HepG2 (cell line): ENCODE data around the gene SAAL1. TPM values are rescaled to one million over a fixed set of nuclear protein-coding genes. Genes with fewer than 3 reads are reported as not detected.

Experiments used
- ATAC-seq: fragments of 200-7000 bp; cut with Tn5 transposase; 3 replicates; pipeline ENCODE4 v1.9.1; 2020; ENCODE audit warnings: mild to moderate bottlenecking, moderate library complexity
- BruUV-seq: library from RNA; stranded (reverse); fragments of 400-500 nt; replicated peaks from 2 replicates; lab custom pipeline; 2021; lab: Mats Ljungman, UMichigan
- CTCF ChIA-PET: fragments of 300-600 bp; formaldehyde crosslinking; extraction: SDS; loops from one replicate; lab custom pipeline; 2021; ENCODE audit warnings: low total read pairs, inconsistent platforms, low intra/inter-chr PET ratio; lab: Yijun Ruan, JAX
- POLR2A ChIA-PET: fragments of 350-600 bp; sonication (Branson Sonifier 250); formaldehyde crosslinking; loops from one replicate; lab custom pipeline; 2020; ENCODE audit warnings: antibody characterized with exemption, inconsistent platforms; lab: Yijun Ruan, JAX
- DNase-seq: peaks from one replicate; pipeline ENCODE4 v3.0.0-alpha.2; 2015; ENCODE audit warnings: low spot score
- FAIRE-seq: peaks from 3 replicates; lab custom pipeline; 2011; peaks lifted over from hg19 to GRCh38; lab: Jason Lieb, UNC
- H2AFZ ChIP-seq: one replicate; pipeline ENCODE4 v1.6.1; 2011; ENCODE audit warnings: low read length, inconsistent platforms
- H3K27ac ChIP-seq: fragments of 300-600 bp; 3 replicates; pipeline ENCODE4 v1.8.0; 2011; ENCODE audit warnings: mixed run types, mild to moderate bottlenecking, mixed read lengths, low read length, inconsistent platforms; ENCODE audit not compliant: insufficient read depth; ENCODE audit errors: extremely low read length
- H3K27me3 ChIP-seq, 2 experiments: fragments of 200-600 bp in 1 of 2; 2 replicates in 1 of 2; 3 replicates in 1 of 2; pipeline versions ENCODE4 v1.6.0 to v1.8.0; 2011; ENCODE audit warnings: low read length in 2 of 2, mild to moderate bottlenecking in 2 of 2, moderate library complexity in 2 of 2, inconsistent platforms in 1 of 2; ENCODE audit not compliant: insufficient read depth in 2 of 2, control insufficient read depth in 1 of 2
- H3K36me3 ChIP-seq, 2 experiments: fragments of 200-600 bp in 1 of 2; replicated peaks in 1 of 2; 2 replicates in 1 of 2; 3 replicates in 1 of 2; pipeline versions ENCODE4 v1.5.1 to v1.8.0; 2011; ENCODE audit warnings: low read length in 2 of 2, inconsistent platforms in 1 of 2; ENCODE audit not compliant: insufficient read depth in 2 of 2, control insufficient read depth in 1 of 2
- H3K4me1 ChIP-seq: 2 replicates; pipeline ENCODE4 v1.5.1; 2012; ENCODE audit warnings: low read length, inconsistent platforms; ENCODE audit not compliant: insufficient read depth
- H3K4me2 ChIP-seq: 2 replicates; pipeline ENCODE4 v1.6.0; 2011; ENCODE audit warnings: low read depth, low read length, inconsistent platforms
- H3K4me3 ChIP-seq, 3 experiments: fragments of 200-600 bp in 1 of 3; sonication (generic), shearing (Covaris generic) in 1 of 3; replicated peaks in 1 of 3; 2 replicates each; pipeline ENCODE4 v1.5.1; 2011 to 2016; ENCODE audit warnings: low read length in 3 of 3, inconsistent platforms in 2 of 3, low read depth in 2 of 3, mild to moderate bottlenecking in 2 of 3, control low read depth in 1 of 3, mixed read lengths in 1 of 3; ENCODE audit not compliant: insufficient read depth in 1 of 3
- H3K79me2 ChIP-seq: one replicate; pipeline ENCODE4 v1.6.1; 2011; ENCODE audit warnings: low read length, inconsistent platforms; ENCODE audit not compliant: insufficient read depth
- H3K9ac ChIP-seq: 2 replicates; pipeline ENCODE4 v1.6.0; 2011; ENCODE audit warnings: mild to moderate bottlenecking, low read depth, low read length, inconsistent platforms; ENCODE audit not compliant: insufficient read depth
- H3K9me3 ChIP-seq: 2 replicates; pipeline ENCODE4 v1.5.1; 2012; ENCODE audit warnings: mild to moderate bottlenecking, low read length
- H4K20me1 ChIP-seq: 2 replicates; pipeline ENCODE4 v1.6.0; 2011; ENCODE audit warnings: inconsistent platforms, mild to moderate bottlenecking, low read length, moderate library complexity; ENCODE audit not compliant: insufficient read depth
- ADNP ChIP-seq: sonication (generic); formaldehyde crosslinking; IDR thresholded peaks from 2 replicates; pipeline ENCODE4 v1.4.0; 2020; ENCODE audit warnings: missing genetic modification reagents
- GATAD2A ChIP-seq: IDR thresholded peaks from 2 replicates; pipeline ENCODE4 v1.6.1; 2016
- HNRNPL ChIP-seq: fragments of 200-400 bp; formaldehyde crosslinking; IDR thresholded peaks from 2 replicates; pipeline ENCODE4 v1.6.1; 2017; ENCODE audit warnings: mild to moderate bottlenecking, low read depth, low read length
- JUNB ChIP-seq: sonication (generic); formaldehyde crosslinking; IDR thresholded peaks from 2 replicates; pipeline ENCODE4 v1.8.0; 2022; ENCODE audit warnings: missing genetic modification reagents, mild to moderate bottlenecking, borderline replicate concordance
- KLF11 ChIP-seq: IDR thresholded peaks from 2 replicates; pipeline ENCODE4 v1.6.1; 2016; ENCODE audit warnings: missing compliant biosample characterization
- MED13 ChIP-seq: sonication (generic); formaldehyde crosslinking; IDR thresholded peaks from 2 replicates; pipeline ENCODE4 v1.5.0; 2020; ENCODE audit warnings: missing genetic modification reagents
- MXI1 ChIP-seq: IDR thresholded peaks from 3 replicates; pipeline ENCODE4 v1.6.1; 2012; ENCODE audit warnings: low read depth, low read length, inconsistent platforms, borderline replicate concordance
- NFKB2 ChIP-seq: sonication (generic); formaldehyde crosslinking; IDR thresholded peaks from 2 replicates; pipeline ENCODE4 v1.4.0; 2020; ENCODE audit warnings: missing genetic modification reagents, borderline replicate concordance
- PCBP2 ChIP-seq: fragments of 200-400 bp; formaldehyde crosslinking; optimal IDR thresholded peaks from 2 replicates; pipeline ENCODE3; 2018; ENCODE audit warnings: low read length, low read depth; ENCODE audit not compliant: poor library complexity, severe bottlenecking
- SIN3A ChIP-seq: IDR thresholded peaks from 2 replicates; pipeline ENCODE4 v1.6.1; 2011; ENCODE audit warnings: low read depth, mild to moderate bottlenecking, control low read depth, low read length, borderline replicate concordance
- ZBTB7A ChIP-seq: sonication (generic); formaldehyde crosslinking; IDR thresholded peaks from 2 replicates; pipeline ENCODE4 v1.8.0; 2022; ENCODE audit warnings: mild to moderate bottlenecking, missing genetic modification reagents
- ZNF292 ChIP-seq: sonication (generic); formaldehyde crosslinking; IDR thresholded peaks from 2 replicates; pipeline ENCODE4 v1.8.1; 2022; ENCODE audit warnings: mild to moderate bottlenecking, low read depth, missing genetic modification reagents, borderline replicate concordance
- ZNF546 ChIP-seq: sonication (generic); formaldehyde crosslinking; conservative IDR thresholded peaks from 2 replicates; pipeline ENCODE4 v1.8.1; 2023; ENCODE audit warnings: mild to moderate bottlenecking, missing genetic modification reagents
- ZNF549 ChIP-seq: sonication (generic); formaldehyde crosslinking; IDR thresholded peaks from 2 replicates; pipeline ENCODE4 v1.5.0; 2020; ENCODE audit warnings: missing genetic modification reagents
- ZNF749 ChIP-seq: sonication (generic); formaldehyde crosslinking; IDR thresholded peaks from 2 replicates; pipeline ENCODE4 v1.8.0; 2022; ENCODE audit warnings: mild to moderate bottlenecking, missing genetic modification reagents, moderate library complexity, borderline replicate concordance
- WGBS: methylation state at CpG from one replicate; pipeline ENCODE4 v1.1.6; 2017; ENCODE audit warnings: low lambda C conversion rate; 5-methylcytosine and 5-hydroxymethylcytosine counted together
- in situ Hi-C: cut with HindIII; loops from 2 replicates; pipeline ENCODE4 v1.10.0; 2017; ENCODE audit warnings: low pct_unique_long_range_greater_than_20kb; ENCODE audit not compliant: extremely low pct_ligation_motif_present
- intact Hi-C: fragments of 100-400 bp; cut with micrococcal nuclease; formaldehyde crosslinking; loops from one replicate; pipeline ENCODE4 v1.10.0; 2022; ENCODE audit not compliant: unreplicated experiment
- polyA plus RNA-seq, 8 experiments: library from polyadenylated mRNA; depleted of rRNA in 3 of 8; stranded (reverse) in 7 of 8; unstranded in 1 of 8; fragments of >200 nt; fragmentation: Illumina TruSeq in 4 of 8; extraction: Trizol in 4 of 8; gene quantifications; 2 replicates each; pipeline versions ENCODE4 v1.2.1 to v1.2.3, GENCODE V29; 2011 to 2016; ENCODE audit warnings: low read depth in 4 of 8, missing spikeins in 1 of 8, mixed read lengths in 1 of 8; ENCODE audit not compliant: insufficient read depth in 1 of 8
- total RNA-seq, 5 experiments: library from RNA; depleted of rRNA; stranded (reverse); fragments of >200 nt; fragmentation: Illumina TruSeq; extraction: Trizol; gene quantifications; 2 replicates each; pipeline ENCODE4 v1.2.3, GENCODE V29; 2016; ENCODE audit warnings: low read depth in 1 of 5
- TF ChIP-seq, protein P1 (sequence below): sonication (generic); formaldehyde crosslinking; IDR thresholded peaks from 2 replicates; pipeline ENCODE4 v1.5.0; 2020; ENCODE audit warnings: mild to moderate bottlenecking, missing genetic modification reagents

The SAAL1 gene
- total and polyA plus RNA-seq, 2 of the 13 experiments (the other 11 are each of a cell fraction or from before 2014, with no cell fraction given) = 16.5 to 46.0 TPM

DNA sequence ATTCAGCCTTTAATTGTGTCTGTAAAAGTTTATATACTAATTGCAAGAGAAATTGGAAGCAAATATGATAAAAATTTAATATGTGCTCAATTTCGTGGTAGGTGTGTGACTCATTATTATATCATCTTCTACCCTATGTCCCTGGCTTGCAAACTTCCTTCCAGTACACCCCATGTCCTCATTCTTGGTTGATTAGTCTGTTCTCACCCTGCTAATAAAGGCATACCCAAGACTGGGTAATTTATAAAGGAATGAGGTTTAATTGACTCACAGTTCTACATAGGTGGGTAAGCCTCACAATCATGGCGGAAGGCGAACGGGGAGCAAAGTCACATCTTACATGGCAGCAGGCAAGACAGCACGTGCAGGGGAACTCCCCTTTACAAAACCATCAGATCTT is 38.4 kb upstream of the SAAL1 start:
- WGBS = 66% methylated on average over 5 of the region's 5 CpGs
- Histone ChIP-seq H4K20me1 (no peaks in the 10 kb centered on the region), H3K36me3 (no peaks in the 10 kb centered on the region), H3K4me1 (no peaks in the 10 kb centered on the region), H3K9ac (no peak overlapping the region), H3K27ac (no peak overlapping the region), H3K4me2 (no peak overlapping the region), H3K27me3 (peaks cover 0 to 18% of the 10 kb centered on the region in 2 experiments; a peak in 2 of 5 replicates), H3K4me3 (no peak overlapping the region), H3K9me3 (no peaks in the 10 kb centered on the region), H3K79me2 (no peaks in the 10 kb centered on the region), H2AFZ (no peak overlapping the region)
- ATAC-seq = no peak
- no peak for TF ChIP-seq ZBTB7A (CRISPR knock-in tag)
- TF ChIP-seq HNRNPL = no peak
- TF ChIP-seq PCBP2 = no peak
- no peak for TF ChIP-seq MED13
- TF ChIP-seq ZNF549 = no peak
- TF ChIP-seq ZNF292 (CRISPR knock-in tag) = no peak
- no peak for TF ChIP-seq ZNF546
- TF ChIP-seq MXI1 = no peak
- TF ChIP-seq, protein P1, sequence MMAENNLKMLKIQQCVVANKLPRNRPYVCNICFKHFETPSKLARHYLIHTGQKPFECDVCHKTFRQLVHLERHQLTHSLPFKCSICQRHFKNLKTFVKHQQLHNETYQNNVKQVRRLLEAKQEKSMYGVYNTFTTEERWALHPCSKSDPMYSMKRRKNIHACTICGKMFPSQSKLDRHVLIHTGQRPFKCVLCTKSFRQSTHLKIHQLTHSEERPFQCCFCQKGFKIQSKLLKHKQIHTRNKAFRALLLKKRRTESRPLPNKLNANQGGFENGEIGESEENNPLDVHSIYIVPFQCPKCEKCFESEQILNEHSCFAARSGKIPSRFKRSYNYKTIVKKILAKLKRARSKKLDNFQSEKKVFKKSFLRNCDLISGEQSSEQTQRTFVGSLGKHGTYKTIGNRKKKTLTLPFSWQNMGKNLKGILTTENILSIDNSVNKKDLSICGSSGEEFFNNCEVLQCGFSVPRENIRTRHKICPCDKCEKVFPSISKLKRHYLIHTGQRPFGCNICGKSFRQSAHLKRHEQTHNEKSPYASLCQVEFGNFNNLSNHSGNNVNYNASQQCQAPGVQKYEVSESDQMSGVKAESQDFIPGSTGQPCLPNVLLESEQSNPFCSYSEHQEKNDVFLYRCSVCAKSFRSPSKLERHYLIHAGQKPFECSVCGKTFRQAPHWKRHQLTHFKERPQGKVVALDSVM (CRISPR knock-in tag) = no peak
- no peak for TF ChIP-seq KLF11 (CRISPR knock-in tag)
- no peak for TF ChIP-seq JUNB (CRISPR knock-in tag)
- no peak for TF ChIP-seq ZNF749
- TF ChIP-seq SIN3A = no peak
- no peak for TF ChIP-seq GATAD2A (CRISPR knock-in tag)
- TF ChIP-seq ADNP (CRISPR knock-in tag) = no peak
- TF ChIP-seq NFKB2 (CRISPR knock-in tag) = no peak
- no peak for DNase-seq
- FAIRE-seq = no peak
- intact Hi-C loops (no loop called here), in situ Hi-C loops (no loop called here)
- no TSS peak for BruUV-seq
- POLR2A ChIA-PET = no interaction called here
- CTCF ChIA-PET = interaction anchor here (1.2 to 3.2 kb wide), 2 partner anchors 26 to 29 kb away, joined by 3 to 31 read pairs; no protein-coding TSS in a partner anchor
